Fibroblast of pulmonary artery (primary cell): Measurements from ENCODE around the gene ZDHHC4.
"Not testable (repeated sequence)": the region's sequence is repeated elsewhere in the genome, so short reads cannot be mapped to it uniquely, and the experiment has no call there.

Experiments
- DNase-seq: peaks from one replicate; pipeline ENCODE4 v3.0.0-alpha.2; 2010; ENCODE audit warnings: low read depth
- H3K4me3 ChIP-seq: replicated peaks from 2 replicates; pipeline ENCODE4 v1.5.1; 2011; ENCODE audit warnings: low read depth, mild to moderate bottlenecking, control low read depth, low read length, moderate library complexity
- CTCF ChIP-seq: IDR thresholded peaks from 2 replicates; pipeline ENCODE4 v1.5.1; 2011; ENCODE audit warnings: mild to moderate bottlenecking, control low read depth, low read length, inconsistent platforms; ENCODE audit errors: missing control alignments

ZDHHC4 gene

GRCh38 chr7:6624246-6624611, 47.0 kb downstream of the ZDHHC4 start:
- no peak for TF ChIP-seq CTCF
- H3K4me3 ChIP-seq = no peak overlapping the region
- no peak for DNase-seq

- no peak for TF ChIP-seq CTCF
- no peak overlapping the region for H3K4me3 ChIP-seq
- no peak for DNase-seq
These were observed 50.8 kb downstream of the ZDHHC4 start for GRCh38 chr7:6628045-6628444.

DNA sequence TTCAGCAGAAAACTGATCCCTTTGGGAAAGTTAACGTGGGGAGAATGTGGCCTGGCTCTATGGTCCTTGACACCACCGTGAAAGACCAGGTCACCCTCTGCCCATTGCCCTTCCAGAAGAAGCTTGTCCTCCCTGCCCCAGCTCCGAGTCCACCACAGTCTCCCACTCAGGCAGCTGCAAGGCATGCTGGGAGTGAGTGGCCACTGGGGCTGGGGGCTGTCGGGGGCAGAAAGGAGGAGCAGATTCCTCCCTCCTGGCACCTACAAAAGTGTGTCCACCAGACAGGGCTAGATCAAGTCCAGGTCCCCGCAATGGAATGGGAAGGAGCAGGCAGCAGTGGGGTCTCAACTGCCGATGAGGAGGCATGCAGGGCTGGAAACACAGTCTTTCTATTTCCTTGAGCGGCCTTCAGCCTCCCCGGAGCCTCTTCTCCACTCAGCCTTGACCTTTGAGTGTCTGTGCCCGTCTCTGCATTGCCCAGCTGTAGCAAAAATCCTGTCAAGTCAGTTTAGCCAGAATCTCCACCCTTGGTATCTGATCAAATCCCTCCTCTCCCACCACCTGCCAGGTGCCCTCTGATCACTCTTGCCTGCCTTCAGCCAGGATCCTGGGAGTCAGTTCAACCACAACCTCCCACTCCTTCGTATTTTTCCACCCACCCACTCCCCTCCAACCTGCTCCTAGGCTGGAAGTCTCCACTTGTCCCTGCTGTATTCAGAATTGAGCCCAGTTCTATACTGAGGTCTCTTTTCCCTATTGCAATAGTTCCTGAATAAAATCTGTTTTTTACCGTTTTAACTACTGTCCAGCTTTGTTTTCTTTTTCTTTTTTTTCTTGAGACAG, 53.0 kb downstream of the ZDHHC4 start:
- H3K4me3 ChIP-seq = no peak overlapping the region
- TF ChIP-seq CTCF = no peak
- no peak for DNase-seq

DNA sequence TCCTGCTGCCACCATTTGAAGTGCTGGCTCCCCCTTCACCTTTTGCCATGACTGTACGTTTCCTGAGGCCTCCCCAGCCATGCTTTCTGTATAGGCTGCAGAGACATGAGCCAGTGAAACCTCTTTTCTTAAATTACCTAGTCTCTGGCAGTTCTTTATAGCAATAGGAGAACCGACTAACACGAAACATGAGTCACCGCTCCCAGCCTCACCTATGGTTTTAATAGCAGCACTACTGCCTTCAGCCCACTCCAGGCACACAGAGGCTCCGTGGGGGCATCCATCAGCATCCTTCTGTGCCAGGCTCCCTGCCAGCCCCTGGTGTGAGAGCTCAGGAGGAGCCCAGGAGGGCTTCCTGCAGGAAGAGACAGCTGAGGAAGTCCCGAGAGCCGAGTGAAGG, 54.4 kb downstream of the ZDHHC4 start:
- H3K4me3 ChIP-seq = no peak overlapping the region
- TF ChIP-seq CTCF = no peak
- DNase-seq = no peak

GRCh38 chr7:6634021-6634420, 56.8 kb downstream of the ZDHHC4 start:
- TF ChIP-seq CTCF = no peak

DNA sequence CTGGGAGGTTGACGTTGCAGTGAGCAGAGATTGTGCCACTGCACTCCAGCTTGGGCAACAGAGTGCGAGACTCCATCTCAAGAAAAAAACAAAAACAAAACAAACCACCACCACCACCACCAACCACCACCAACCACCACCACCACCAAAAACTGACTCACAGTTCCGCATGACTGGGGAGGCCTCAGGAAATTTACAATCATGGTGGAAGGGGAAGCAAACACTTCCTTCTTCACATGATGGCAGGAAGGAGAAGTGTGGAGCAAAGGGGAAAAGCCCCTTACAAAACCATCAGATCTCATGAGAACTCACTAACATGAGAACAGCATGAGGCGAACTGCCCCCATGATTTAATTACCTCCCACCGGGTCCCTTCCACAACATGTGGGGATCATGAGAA, 57.7 kb downstream of the ZDHHC4 start:
- DNase-seq, H3K4me3 ChIP-seq: not testable (repeated sequence)

More at GRCh38 chr7:6634021-6634420, 56.8 kb downstream of the ZDHHC4 start:
- DNase-seq = no peak
- H3K4me3 ChIP-seq = no peak overlapping the region

- TF ChIP-seq CTCF = no peak
- H3K4me3 ChIP-seq = peak within 1 kb of the TSS; percentile 71
- peak; percentile 52 for DNase-seq
These were observed 59.7 kb downstream of the ZDHHC4 start, which contains the start of gene ZNF316 for GRCh38 chr7:6636741-6637543. TSS of gene ZNF316 (plus strand) at chr7:6637318. CDS start at chr7:6642410, 5,092 bp downstream.
